K562 (cell line): ENCODE measurements around the gene CDK11B. TPM values are rescaled to one million over a fixed set of nuclear protein-coding genes. Genes with fewer than 3 reads are reported as not detected.

Experiments used
- ATAC-seq: fragments of 200-7000 bp; cut with Tn5 transposase; 3 replicates; pipeline ENCODE4 v1.9.1; 2020; ENCODE audit warnings: moderate library complexity
- BruUV-seq: library from RNA; stranded (reverse); fragments of 400-500 nt; replicated peaks from 2 replicates; lab custom pipeline; 2021; lab: Mats Ljungman, UMichigan
- CTCF ChIA-PET: fragments of 300-600 bp; formaldehyde crosslinking; extraction: SDS; loops from one replicate; lab custom pipeline; 2021; ENCODE audit warnings: low intra/inter-chr PET ratio; lab: Yijun Ruan, JAX
- POLR2A ChIA-PET: fragments of 300-600, 350-650 bp; sonication (Branson Sonifier 250); formaldehyde crosslinking; extraction: SDS; loops from one replicate; lab custom pipeline; 2021; ENCODE audit warnings: antibody characterized with exemption, inconsistent platforms; lab: Yijun Ruan, JAX
- DNase-seq, 4 experiments: peaks; one replicate each; pipeline versions ENCODE4 v3.0.0 to v3.0.0-alpha.2; 2011 to 2018; ENCODE audit warnings: low spot score in 3 of 4, mixed read lengths in 3 of 4; ENCODE audit errors: extremely low read depth in 1 of 4
- FAIRE-seq: peaks from 2 replicates; lab custom pipeline; 2011; peaks lifted over from hg19 to GRCh38; lab: Jason Lieb, UNC
- H2AFZ ChIP-seq: 2 replicates; pipeline ENCODE4 v1.6.0; 2011; ENCODE audit warnings: low read depth, low read length, control low read depth, inconsistent platforms
- H3K27ac ChIP-seq: fragments of 200-600 bp; 3 replicates; pipeline ENCODE4 v1.8.0; 2011; ENCODE audit warnings: low read depth, mild to moderate bottlenecking, control low read depth, inconsistent platforms, low read length, moderate library complexity, mixed read lengths; ENCODE audit errors: extremely low read depth
- H3K27me3 ChIP-seq, 2 experiments: fragments of 300-600 bp in 1 of 2; 2 replicates in 1 of 2; 3 replicates in 1 of 2; pipeline versions ENCODE4 v1.6.0 to v1.8.0; 2011; ENCODE audit warnings: inconsistent platforms in 2 of 2, low read length in 2 of 2, mild to moderate bottlenecking in 1 of 2, mixed read lengths in 1 of 2, moderate library complexity in 1 of 2; ENCODE audit not compliant: control insufficient read depth in 2 of 2, insufficient read depth in 2 of 2
- H3K36me3 ChIP-seq: fragments of 300-600 bp; 3 replicates; pipeline ENCODE4 v1.8.0; 2011; ENCODE audit warnings: mild to moderate bottlenecking, low read length, inconsistent platforms; ENCODE audit not compliant: control insufficient read depth, insufficient read depth
- H3K4me1 ChIP-seq, 2 experiments: fragments of 200-600 bp in 1 of 2; replicated peaks in 1 of 2; 2 replicates in 1 of 2; 3 replicates in 1 of 2; pipeline versions ENCODE4 v1.5.1 to v1.8.0; 2011; ENCODE audit warnings: inconsistent platforms in 2 of 2, low read length in 2 of 2, mild to moderate bottlenecking in 1 of 2, mixed read lengths in 1 of 2, moderate library complexity in 1 of 2; ENCODE audit not compliant: control insufficient read depth in 2 of 2, insufficient read depth in 2 of 2
- H3K4me2 ChIP-seq: 2 replicates; pipeline ENCODE4 v1.6.1; 2011; ENCODE audit warnings: low read length, control low read depth, inconsistent platforms, mixed read lengths; ENCODE audit not compliant: insufficient read depth
- H3K4me3 ChIP-seq: fragments of 200-600 bp; sonication (generic), shearing (Covaris generic); 2 replicates; pipeline ENCODE4 v1.5.1; 2016; ENCODE audit warnings: control low read depth, inconsistent platforms
- H3K79me2 ChIP-seq: fragments of 200-600 bp; 3 replicates; pipeline ENCODE4 v1.8.0; 2011; ENCODE audit warnings: low read length, inconsistent platforms; ENCODE audit not compliant: control insufficient read depth, insufficient read depth
- H3K9ac ChIP-seq, 2 experiments: 2 replicates each; pipeline versions ENCODE4 v1.6.0 to v1.6.1; 2011; ENCODE audit warnings: low read depth in 2 of 2, low read length in 2 of 2, control low read depth in 1 of 2, inconsistent platforms in 1 of 2, mild to moderate bottlenecking in 1 of 2, mixed read lengths in 1 of 2; ENCODE audit not compliant: insufficient read depth in 1 of 2
- H3K9me1 ChIP-seq: one replicate; pipeline ENCODE4 v1.6.0; 2011; ENCODE audit warnings: inconsistent platforms, mild to moderate bottlenecking, low read length, moderate library complexity; ENCODE audit not compliant: control insufficient read depth, insufficient read depth
- H3K9me3 ChIP-seq: replicated peaks from 2 replicates; pipeline ENCODE4 v1.5.1; 2011; ENCODE audit warnings: low read depth, low read length, inconsistent platforms; ENCODE audit not compliant: control insufficient read depth, insufficient read depth
- H4K20me1 ChIP-seq: replicated peaks from 2 replicates; pipeline ENCODE4 v1.6.1; 2011; ENCODE audit warnings: low read length, inconsistent platforms, mixed read lengths; ENCODE audit not compliant: control insufficient read depth, insufficient read depth
- ATF4 ChIP-seq: fragments of 450-650 bp; formaldehyde crosslinking; IDR thresholded peaks from 2 replicates; pipeline ENCODE4 v1.4.0; 2022; ENCODE audit warnings: mild to moderate bottlenecking, moderate library complexity
- CBX3 ChIP-seq, 2 experiments: IDR thresholded peaks; 1 replicate in 1 of 2; 2 replicates in 1 of 2; pipeline ENCODE4 v1.6.1; 2012; ENCODE audit warnings: inconsistent platforms in 2 of 2, low read length in 2 of 2, borderline replicate concordance in 1 of 2, control low read depth in 1 of 2
- CGGBP1 ChIP-seq: fragments of 250-450 bp; sonication (Bioruptor Pico); IDR thresholded peaks from 2 replicates; pipeline ENCODE4 v1.9.0; 2021; ENCODE audit warnings: mild to moderate bottlenecking
- CREBBP ChIP-seq: IDR thresholded peaks from one replicate; pipeline ENCODE4 v1.6.1; 2012; ENCODE audit warnings: low read depth, mild to moderate bottlenecking, control low read depth, inconsistent platforms, low read length
- CSDE1 ChIP-seq, 2 experiments: fragments of 450-650 bp; IDR thresholded peaks; 2 replicates each; pipeline ENCODE4 v1.6.1; 2016; ENCODE audit warnings: mild to moderate bottlenecking in 1 of 2
- FOXK2 ChIP-seq, 2 experiments: fragments of 450-650 bp; IDR thresholded peaks in 1 of 2; conservative IDR thresholded peaks in 1 of 2; 2 replicates each; pipeline ENCODE4 v1.6.1; 2016; ENCODE audit warnings: low read depth in 2 of 2, mild to moderate bottlenecking in 1 of 2
- HMGN3 ChIP-seq: IDR thresholded peaks from 2 replicates; pipeline ENCODE4 v1.6.1; 2011; ENCODE audit warnings: borderline replicate concordance, low read depth, mild to moderate bottlenecking, mixed read lengths, low read length; ENCODE audit not compliant: insufficient read length; ENCODE audit errors: extremely low read depth
- MBD2 ChIP-seq: sonication (generic); IDR thresholded peaks from 2 replicates; pipeline ENCODE4 v1.6.1; 2016; ENCODE audit warnings: low read depth, borderline replicate concordance
- RUNX1 ChIP-seq: sonication (generic); IDR thresholded peaks from 2 replicates; pipeline ENCODE4 v1.6.1; 2016; ENCODE audit warnings: antibody characterized with exemption, low read depth
- SMC3 ChIP-seq: conservative IDR thresholded peaks from 2 replicates; pipeline ENCODE4 v1.6.1; 2011; ENCODE audit warnings: low read depth, low read length, improper control_type of control experiment; ENCODE audit not compliant: insufficient read depth
- SUPT5H ChIP-seq: fragments of 450-650 bp; IDR thresholded peaks from 2 replicates; pipeline ENCODE4 v1.6.1; 2016
- TAF15 ChIP-seq: fragments of 200-400 bp; formaldehyde crosslinking; IDR thresholded peaks from 2 replicates; pipeline ENCODE4 v1.6.1; 2017; ENCODE audit warnings: mild to moderate bottlenecking, low read depth, low read length, moderate library complexity
- TCF7L2 ChIP-seq: fragments of 150-350 bp; IDR thresholded peaks from 2 replicates; pipeline ENCODE4 v1.6.1; 2016; ENCODE audit warnings: low read depth, mild to moderate bottlenecking, low read length, moderate library complexity
- THRAP3 ChIP-seq: fragments of 450-650 bp; IDR thresholded peaks from 2 replicates; pipeline ENCODE4 v1.6.1; 2016; ENCODE audit warnings: mild to moderate bottlenecking, inconsistent platforms, borderline replicate concordance
- ZNF174 ChIP-seq: fragments of 250-450 bp; sonication (Bioruptor Pico); IDR thresholded peaks from 2 replicates; pipeline ENCODE4 v1.4.0; 2020; ENCODE audit warnings: mild to moderate bottlenecking
- ZNF717 ChIP-seq: fragments of 250-450 bp; sonication (Bioruptor Pico); IDR thresholded peaks from 2 replicates; pipeline ENCODE4 v1.5.0; 2021
- ZNF740 ChIP-seq, 3 experiments: fragments of 200-800 bp in 1 of 3; sonication (Bioruptor generic) in 1 of 3; sonication (generic) in 1 of 3; formaldehyde crosslinking in 1 of 3; IDR thresholded peaks; 2 replicates each; pipeline versions ENCODE4 v1.6.1 to v1.8.0; 2016 to 2022; ENCODE audit warnings: mild to moderate bottlenecking in 2 of 3, missing compliant biosample characterization in 2 of 3, missing genetic modification characterization in 2 of 3, missing genetic modification reagents in 1 of 3
- ZNF778 ChIP-seq: fragments of 450-650 bp; formaldehyde crosslinking; IDR thresholded peaks from 2 replicates; pipeline ENCODE4 v1.4.0; 2020; ENCODE audit warnings: mild to moderate bottlenecking, moderate library complexity
- WGBS: fragments of 100-300 bp; shearing (Covaris generic); methylation state at CpG from one replicate; pipeline ENCODE4 v1.1.6; 2016; ENCODE audit warnings: low coverage, mixed read lengths; ENCODE audit not compliant: insufficient coverage; ENCODE audit errors: missing lambda C conversion rate; 5-methylcytosine and 5-hydroxymethylcytosine counted together
- in situ Hi-C: fragments of 300-500 bp; cut with MboI; formaldehyde crosslinking; loops from 4 replicates; pipeline ENCODE4 v1.15.0; 2018; ENCODE audit warnings: inconsistent platforms, mixed read lengths
- intact Hi-C: fragments of 100-400 bp; cut with micrococcal nuclease; formaldehyde crosslinking; loops from 2 replicates; pipeline ENCODE4 v1.14.2; 2022
- polyA plus RNA-seq, 8 experiments: library from polyadenylated mRNA; depleted of rRNA in 4 of 8; stranded (reverse) in 5 of 8; unstranded in 3 of 8; fragments of >200 nt; fragmentation: Nextera tagmentation in 2 of 8; fragmentation: Illumina TruSeq in 1 of 8; extraction: Ambion mirVana in 2 of 8; extraction: Trizol in 1 of 8; gene quantifications; 2 replicates each; pipeline versions ENCODE4 v1.2.1 to v1.2.3, GENCODE V29; 2011 to 2014; ENCODE audit warnings: inconsistent platforms in 1 of 8, missing spikeins in 1 of 8
- total RNA-seq, 7 experiments: library from RNA; depleted of rRNA in 6 of 7; stranded (reverse); fragments of >200 nt in 6 of 7; fragmentation: Illumina TruSeq in 2 of 7; extraction: Trizol in 2 of 7; gene quantifications; 2 replicates each; pipeline versions ENCODE4 v1.2.1 to v1.2.3, GENCODE V29; 2011 to 2021; ENCODE audit warnings: low replicate concordance in 1 of 7

CDK11B gene
- total and polyA plus RNA-seq, 9 of the 15 experiments (the other 6 are each of a cell fraction or from before 2014, with no cell fraction given): 2.8 to 52.2 (median 19.5) TPM

- ChIA-PET CTCF (no interaction called here), POLR2A (interaction anchor here (0.9 to 1.0 kb wide), 2 partner anchors 8 to 13 kb away, joined by 3 read pairs; no protein-coding TSS in a partner anchor)
- H3K4me1 ChIP-seq: peaks cover 13 to 48% of the 10 kb centered on the region in 2 experiments; a peak in 4 of 5 replicates
- DNase-seq: no peak
- 36% methylated on average over 12 of the region's 12 CpGs for WGBS
- no peak overlapping the region for H3K4me3 ChIP-seq
- H3K4me2 ChIP-seq: no peak overlapping the region
- H3K9me1 ChIP-seq: no peaks in the 10 kb centered on the region
- in situ Hi-C loops: no loop called here
- H2AFZ ChIP-seq: peak overlapping the region; percentile 11
- H3K79me2 ChIP-seq: peaks cover 17% of the 10 kb centered on the region
- no peaks in the 10 kb centered on the region for H3K36me3 ChIP-seq
- peak overlapping the region in 1 of 2 experiments; percentile 18; a peak in 1 of 4 replicates for H3K9ac ChIP-seq
- H4K20me1 ChIP-seq: 0 out of 2 replicates have a peak, but pooled peaks cover 6% of the 10 kb centered on the region
- no peaks in the 10 kb centered on the region for H3K9me3 ChIP-seq
- intact Hi-C loops: no loop called here
- no peak overlapping the region for H3K27ac ChIP-seq
- no peak for FAIRE-seq
- no peak for ATAC-seq
- BruUV-seq: no TSS peak
- H3K27me3 ChIP-seq: no peaks in the 10 kb centered on the region; a peak in 1 of 5 replicates
- TF ChIP-seq MBD2: no peak
- peak; percentile 56; the same call in 1 of the 2 replicates for TF ChIP-seq ATF4 (CRISPR knock-in tag)
- TF ChIP-seq CREBBP: no peak
- no peak for TF ChIP-seq RUNX1
- TF ChIP-seq ZNF717 (CRISPR knock-in tag): no peak
- no peak for TF ChIP-seq SUPT5H
- TF ChIP-seq ZNF778 (CRISPR knock-in tag): no peak
- no peak for TF ChIP-seq ZNF740 (CRISPR knock-in tag; IDR thresholded peaks at IDR 0.05)
- TF ChIP-seq ZNF740 (tag; IDR thresholded peaks at IDR 0.05): peak in 1 of 2 experiments; percentile 96; a peak in 2 of 4 replicates
- TF ChIP-seq THRAP3: no peak
- TF ChIP-seq SMC3: no peak
- no peak for TF ChIP-seq CGGBP1 (CRISPR knock-in tag)
- no peak for TF ChIP-seq TAF15
- TF ChIP-seq CBX3 (IDR thresholded peaks at IDR 0.05; ENCODE audit: borderline replicate concordance in 1 of 2, low read length in 2 of 2): no peak
- no peak for TF ChIP-seq TCF7L2
- TF ChIP-seq ZNF174 (CRISPR knock-in tag): 0 out of 2 replicates have a peak, but pooled peaks have one; percentile 57
- no peak for TF ChIP-seq FOXK2 (conservative IDR thresholded peaks at IDR 0.05 in 1 of 2, IDR thresholded peaks at IDR 0.05 in 1 of 2; ENCODE audit: low read depth in 2 of 2)
- no peak for TF ChIP-seq HMGN3
- no peak for TF ChIP-seq CSDE1 (IDR thresholded peaks at IDR 0.05)
Measured at GRCh38 chr1:1609822-1610485, 48.9 kb downstream of the CDK11B start.
